Measurements from ENCODE around the gene ZNF223. TPM values are rescaled to one million over a fixed set of nuclear protein-coding genes. Genes with fewer than 3 reads are reported as not detected.
A peak's percentile ranks its signal among the peaks of the same experiment; 100 is the strongest.

The ZNF223 gene
- total and polyA plus RNA-seq, 9 of the 15 experiments (the other 6 are each of a cell fraction or from before 2014, with no cell fraction given): 0.21 to 1.8 (median 0.71) TPM

DNA sequence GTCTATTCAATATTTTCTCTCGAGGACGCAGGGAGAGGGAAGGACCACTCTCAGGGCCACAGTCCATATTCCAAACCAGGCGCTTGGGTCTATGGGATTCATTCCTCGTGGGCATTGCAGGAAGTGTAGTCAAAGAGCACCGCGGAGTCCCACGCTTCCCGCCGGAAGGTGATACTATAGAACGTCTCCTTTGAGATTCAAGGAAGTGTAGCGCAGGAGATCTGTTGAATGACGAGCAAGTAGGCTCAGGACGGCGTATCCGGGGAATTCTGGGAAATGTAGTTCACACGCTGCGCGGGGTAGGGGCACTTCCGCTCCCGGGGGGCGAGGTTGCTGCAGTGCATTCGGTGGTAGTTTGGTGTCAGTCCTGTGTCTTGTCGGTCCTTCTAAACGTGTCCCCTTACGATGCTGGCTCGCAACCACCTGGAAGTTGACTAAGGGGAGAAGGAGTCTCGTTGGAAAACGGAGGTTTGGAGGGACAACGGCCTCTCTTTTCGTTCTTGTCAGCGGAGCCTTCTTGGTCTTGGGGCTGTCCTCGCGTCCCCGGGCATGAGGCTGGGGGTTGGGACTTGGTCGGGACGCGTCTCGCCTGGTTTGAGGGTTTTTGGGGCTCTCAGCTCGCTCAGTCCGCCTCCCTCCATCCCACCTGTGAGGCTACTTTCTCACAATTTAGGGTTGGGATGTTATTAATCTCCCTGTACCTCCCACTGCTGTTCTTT is 20.1 kb downstream of the ZNF223 start, which contains the start of gene ZNF284 (continued):
- TF ChIP-seq, protein P1, sequence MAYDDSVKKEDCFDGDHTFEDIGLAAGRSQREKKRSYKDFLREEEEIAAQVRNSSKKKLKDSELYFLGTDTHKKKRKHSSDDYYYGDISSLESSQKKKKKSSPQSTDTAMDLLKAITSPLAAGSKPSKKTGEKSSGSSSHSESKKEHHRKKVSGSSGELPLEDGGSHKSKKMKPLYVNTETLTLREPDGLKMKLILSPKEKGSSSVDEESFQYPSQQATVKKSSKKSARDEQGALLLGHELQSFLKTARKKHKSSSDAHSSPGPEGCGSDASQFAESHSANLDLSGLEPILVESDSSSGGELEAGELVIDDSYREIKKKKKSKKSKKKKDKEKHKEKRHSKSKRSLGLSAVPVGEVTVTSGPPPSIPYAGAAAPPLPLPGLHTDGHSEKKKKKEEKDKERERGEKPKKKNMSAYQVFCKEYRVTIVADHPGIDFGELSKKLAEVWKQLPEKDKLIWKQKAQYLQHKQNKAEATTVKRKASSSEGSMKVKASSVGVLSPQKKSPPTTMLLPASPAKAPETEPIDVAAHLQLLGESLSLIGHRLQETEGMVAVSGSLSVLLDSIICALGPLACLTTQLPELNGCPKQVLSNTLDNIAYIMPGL (CRISPR knock-in tag; IDR thresholded peaks at IDR 0.05): no peak
- no peak for TF ChIP-seq ZSCAN32 (CRISPR knock-in tag; IDR thresholded peaks at IDR 0.05)
- TF ChIP-seq HNRNPUL1 (IDR thresholded peaks at IDR 0.05; ENCODE audit: low read length): no peak
- TF ChIP-seq TAF7 (tag; IDR thresholded peaks at IDR 0.05): 0 out of 2 replicates have a peak, but pooled peaks have one; percentile 31
- TF ChIP-seq SUPT5H (IDR thresholded peaks at IDR 0.05): no peak
- TF ChIP-seq HIVEP1 (CRISPR knock-in tag; IDR thresholded peaks at IDR 0.05): 0 out of 2 replicates have a peak, but pooled peaks have one; percentile 20
- peak in 1 of 2 experiments; percentile 92 for TF ChIP-seq AFF1 (IDR thresholded peaks at IDR 0.05; ENCODE audit: low read depth in 1 of 2, partially characterized antibody in 2 of 2)
- no peak for TF ChIP-seq TOE1 (IDR thresholded peaks at IDR 0.05; ENCODE audit: borderline replicate concordance)
- no peak for TF ChIP-seq TOE1 (CRISPR knock-in tag; IDR thresholded peaks at IDR 0.05; ENCODE audit: borderline replicate concordance, low read depth)
- TF ChIP-seq CEBPG (CRISPR knock-in tag; IDR thresholded peaks at IDR 0.05): no peak
- TF ChIP-seq CEBPG (tag; conservative IDR thresholded peaks at IDR 0.05 in 1 of 2, IDR thresholded peaks at IDR 0.05 in 1 of 2): no peak
- no peak for TF ChIP-seq UBTF (IDR thresholded peaks at IDR 0.05; ENCODE audit: borderline replicate concordance in 1 of 2, low read depth in 2 of 2, low read length in 2 of 2)
- TF ChIP-seq CHD4 (IDR thresholded peaks at IDR 0.05; ENCODE audit: insufficient read depth, insufficient replicate concordance, low read depth, low read length, poor library complexity, severe bottlenecking): no peak
- TF ChIP-seq, protein P2, sequence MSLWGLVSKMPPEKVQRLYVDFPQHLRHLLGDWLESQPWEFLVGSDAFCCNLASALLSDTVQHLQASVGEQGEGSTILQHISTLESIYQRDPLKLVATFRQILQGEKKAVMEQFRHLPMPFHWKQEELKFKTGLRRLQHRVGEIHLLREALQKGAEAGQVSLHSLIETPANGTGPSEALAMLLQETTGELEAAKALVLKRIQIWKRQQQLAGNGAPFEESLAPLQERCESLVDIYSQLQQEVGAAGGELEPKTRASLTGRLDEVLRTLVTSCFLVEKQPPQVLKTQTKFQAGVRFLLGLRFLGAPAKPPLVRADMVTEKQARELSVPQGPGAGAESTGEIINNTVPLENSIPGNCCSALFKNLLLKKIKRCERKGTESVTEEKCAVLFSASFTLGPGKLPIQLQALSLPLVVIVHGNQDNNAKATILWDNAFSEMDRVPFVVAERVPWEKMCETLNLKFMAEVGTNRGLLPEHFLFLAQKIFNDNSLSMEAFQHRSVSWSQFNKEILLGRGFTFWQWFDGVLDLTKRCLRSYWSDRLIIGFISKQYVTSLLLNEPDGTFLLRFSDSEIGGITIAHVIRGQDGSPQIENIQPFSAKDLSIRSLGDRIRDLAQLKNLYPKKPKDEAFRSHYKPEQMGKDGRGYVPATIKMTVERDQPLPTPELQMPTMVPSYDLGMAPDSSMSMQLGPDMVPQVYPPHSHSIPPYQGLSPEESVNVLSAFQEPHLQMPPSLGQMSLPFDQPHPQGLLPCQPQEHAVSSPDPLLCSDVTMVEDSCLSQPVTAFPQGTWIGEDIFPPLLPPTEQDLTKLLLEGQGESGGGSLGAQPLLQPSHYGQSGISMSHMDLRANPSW (CRISPR knock-in tag; IDR thresholded peaks at IDR 0.05): no peak
- no peak for TF ChIP-seq SLC30A9 (CRISPR knock-in tag; IDR thresholded peaks at IDR 0.05)
- TF ChIP-seq KLF6 (CRISPR knock-in tag; IDR thresholded peaks at IDR 0.05; ENCODE audit: borderline replicate concordance): no peak
